G401 (cell line): ENCODE measurements around the gene RPL7A. TPM values are rescaled to one million over a fixed set of nuclear protein-coding genes. Genes with fewer than 3 reads are reported as not detected.
A peak's percentile ranks its signal among the peaks of the same experiment; 100 is the strongest.
"Not testable (repeated sequence)": the region's sequence is repeated elsewhere in the genome, so short reads cannot be mapped to it uniquely, and the experiment has no call there.

ENCODE experiments used
- DNase-seq: peaks from one replicate; pipeline ENCODE4 v3.0.0-alpha.2; 2015; ENCODE audit warnings: low spot score
- in situ Hi-C: cut with HindIII; loops from 2 replicates; pipeline ENCODE4 v1.10.0; 2016; ENCODE audit warnings: low sequenced_read_pairs, mixed read lengths
- total RNA-seq: library from RNA; depleted of rRNA; stranded (reverse); fragments of >200 nt; shearing (Covaris generic); gene quantifications from 2 replicates; pipeline ENCODE4 v1.2.3, GENCODE V29; 2014

RPL7A gene
- total RNA-seq, 1 experiment from 2014 or later = 3,218 TPM

- in situ Hi-C loops = loop anchor here (5.0 kb wide), 1 partner anchor 39 kb away; the partner anchor contains the start of gene REXO4
- DNase-seq = no peak
Measured at GRCh38 chr9:133378408-133378962, 30.5 kb downstream of the RPL7A start.

DNA sequence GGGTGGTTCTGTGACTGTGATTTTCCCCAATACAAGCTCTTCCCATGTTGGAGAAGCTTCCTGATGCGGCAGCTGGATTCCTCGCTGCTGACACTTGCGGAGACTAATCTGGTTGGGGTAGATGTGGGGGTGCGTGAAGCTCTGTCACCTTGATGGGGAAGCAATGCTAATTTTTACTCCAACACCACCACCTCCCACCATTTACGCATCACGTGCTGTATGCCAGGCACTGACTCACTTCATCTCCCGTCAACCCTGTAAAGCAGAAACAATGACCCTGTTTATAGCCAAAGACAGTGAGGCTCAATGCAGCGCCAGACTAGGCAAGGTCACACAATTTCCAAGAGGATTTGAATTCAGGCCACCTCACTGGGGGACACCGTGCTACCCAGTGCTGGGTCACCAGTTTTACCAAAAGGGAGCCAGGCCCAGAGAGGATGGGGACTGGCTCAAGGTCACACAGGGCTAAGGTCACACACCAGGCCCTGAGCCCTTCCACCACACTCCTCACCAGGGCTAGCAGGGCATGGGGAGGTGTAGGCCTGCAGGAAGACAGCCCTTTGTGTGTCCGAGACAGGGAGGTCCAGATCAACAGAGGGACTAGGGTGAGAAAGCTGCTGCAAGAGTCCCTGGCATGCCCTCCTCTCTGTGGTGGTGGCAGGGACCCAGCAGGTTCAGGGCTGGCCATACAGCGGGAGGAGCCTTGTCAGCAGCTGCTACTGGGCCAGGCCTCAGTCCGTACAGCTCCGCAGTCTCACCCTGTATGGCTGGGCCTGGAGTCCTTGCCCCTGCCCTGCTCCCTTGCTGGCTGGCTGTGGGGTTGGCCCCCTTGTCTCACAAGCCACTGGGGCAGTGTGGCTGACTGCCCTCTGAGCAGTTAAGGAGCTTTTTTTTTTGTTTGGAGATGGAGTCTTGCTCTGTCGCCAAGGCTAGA, 31.4 kb downstream of the RPL7A start:
- in situ Hi-C loops = loop anchor here (5.0 kb wide), 1 partner anchor 38 kb away; the partner anchor contains the start of gene REXO4
- DNase-seq = no peak

GRCh38 chr9:133380734-133381133, 32.7 kb downstream of the RPL7A start:
- in situ Hi-C loops = no loop called here
- no peak for DNase-seq

- in situ Hi-C loops = no loop called here
Measured at GRCh38 chr9:133382507-133383141, 34.6 kb downstream of the RPL7A start.

DNA sequence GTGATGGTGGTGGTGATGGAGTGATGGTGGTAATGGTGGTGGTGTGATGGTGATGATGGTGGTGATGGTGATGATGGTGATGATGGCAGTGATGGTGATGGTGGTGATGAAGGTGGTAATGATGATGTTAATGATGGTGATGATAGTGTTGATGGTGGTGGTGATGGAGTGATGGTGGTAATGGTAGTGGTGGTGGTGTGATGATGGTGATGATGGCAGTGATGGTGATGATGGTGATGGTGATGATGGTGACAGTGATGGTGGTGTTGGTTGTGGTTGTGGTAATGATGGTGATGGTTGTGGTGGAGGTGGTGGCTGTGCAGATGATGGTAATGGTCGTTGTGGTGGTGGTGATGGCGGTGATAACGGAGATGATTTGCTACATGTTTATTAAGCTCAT, 35.4 kb downstream of the RPL7A start:
- no peak for DNase-seq
- in situ Hi-C loops = no loop called here

More at GRCh38 chr9:133382507-133383141, 34.6 kb downstream of the RPL7A start:
- no peak for DNase-seq

GRCh38 chr9:133384736-133385321, 36.8 kb downstream of the RPL7A start:
- DNase-seq = no peak
- in situ Hi-C loops = no loop called here

GRCh38 chr9:133385452-133385851, 37.4 kb downstream of the RPL7A start:
- no peak for DNase-seq
- in situ Hi-C loops = no loop called here

- no peak for DNase-seq
- in situ Hi-C loops = no loop called here
Measured at GRCh38 chr9:133386338-133386737, 38.3 kb downstream of the RPL7A start.

DNA sequence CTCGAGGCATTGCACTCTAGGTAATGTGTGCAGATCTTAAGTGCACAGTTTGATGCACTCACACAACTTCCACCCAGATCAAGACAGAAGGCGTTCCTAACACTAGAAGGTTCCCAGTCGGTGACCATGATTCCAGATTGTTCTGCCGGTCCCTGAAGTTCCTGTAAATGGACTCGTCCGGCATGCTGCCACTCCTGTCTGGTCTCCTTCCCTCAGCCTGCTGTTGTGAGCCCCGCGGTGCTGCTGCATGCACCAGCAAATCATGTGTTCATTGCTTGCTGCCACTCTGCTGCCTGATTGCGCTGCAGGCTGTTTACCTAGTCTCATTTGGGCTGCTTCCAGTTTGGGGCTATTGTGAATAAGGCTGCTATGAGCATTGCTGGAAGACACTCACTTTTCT, 39.7 kb downstream of the RPL7A start:
- in situ Hi-C loops = no loop called here
- DNase-seq = no peak

GRCh38 chr9:133389025-133389557, 41.1 kb downstream of the RPL7A start:
- in situ Hi-C loops = no loop called here
- no peak for DNase-seq

DNA sequence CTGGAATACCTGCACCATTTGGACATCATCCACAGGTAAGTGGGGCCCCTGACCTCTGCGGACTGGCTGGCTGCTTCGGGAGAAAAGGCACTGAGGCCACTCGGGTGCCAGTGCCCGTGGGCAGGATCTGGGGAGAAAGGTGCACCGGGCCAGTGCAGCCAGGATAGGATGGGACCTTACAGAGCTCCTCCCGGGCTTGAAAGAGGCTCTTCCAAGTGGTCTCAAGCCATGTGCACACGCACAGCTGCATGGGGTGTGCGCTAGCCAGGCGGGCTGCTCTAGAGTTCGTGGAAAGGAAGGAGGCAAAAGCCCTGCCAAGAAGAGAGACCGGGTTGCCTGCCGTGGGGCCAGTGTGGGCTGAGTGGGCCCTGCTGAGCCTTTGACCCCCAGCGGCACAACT, 41.5 kb downstream of the RPL7A start:
- in situ Hi-C loops = no loop called here
- DNase-seq = no peak

DNA sequence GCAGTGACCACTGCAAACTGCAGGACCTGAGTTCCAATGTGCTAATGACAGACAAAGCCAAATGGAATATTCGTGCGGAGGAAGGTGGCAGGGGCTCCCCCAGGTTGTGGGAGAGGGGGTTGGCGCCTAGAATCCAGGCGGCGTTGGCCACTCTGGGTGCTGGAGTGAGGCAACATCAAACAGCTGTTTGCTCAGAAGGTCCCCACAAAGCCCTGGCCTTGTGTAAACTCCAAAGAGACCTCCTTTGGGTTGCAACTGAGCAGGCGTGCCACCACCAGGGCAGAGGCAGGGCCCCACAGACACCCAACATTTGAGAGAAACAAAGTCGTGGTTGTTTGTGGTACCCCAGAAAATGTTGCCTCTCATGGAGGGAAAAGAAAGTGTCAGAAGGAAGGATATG, 42.7 kb downstream of the RPL7A start:
- in situ Hi-C loops = no loop called here
- DNase-seq = no peak

- DNase-seq, in situ Hi-C loops: not testable (repeated sequence)
Measured at GRCh38 chr9:133391449-133391848, 43.4 kb downstream of the RPL7A start.

DNA sequence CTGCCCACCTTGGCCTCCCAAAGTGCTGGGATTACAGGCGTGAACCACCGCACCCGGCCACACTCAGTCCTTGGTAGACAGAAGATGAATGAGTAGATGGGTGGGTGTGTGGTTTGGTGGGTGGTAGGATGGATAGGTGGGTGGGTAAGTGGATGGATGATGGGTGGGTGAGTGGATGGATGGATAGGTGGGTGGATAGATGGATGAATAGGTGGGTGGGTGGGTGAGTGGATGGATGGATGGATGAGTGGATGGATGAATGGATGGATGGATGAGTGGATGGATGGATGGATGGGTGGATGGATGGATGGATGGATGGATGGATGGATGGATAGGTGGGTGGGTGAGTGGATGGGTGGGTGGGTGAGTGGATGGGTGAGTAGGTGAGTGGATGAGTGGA, 44.3 kb downstream of the RPL7A start:
- DNase-seq, in situ Hi-C loops: not testable (repeated sequence)

- DNase-seq = no peak
- in situ Hi-C loops = no loop called here
Measured at GRCh38 chr9:133393399-133393798, 45.4 kb downstream of the RPL7A start.

DNA sequence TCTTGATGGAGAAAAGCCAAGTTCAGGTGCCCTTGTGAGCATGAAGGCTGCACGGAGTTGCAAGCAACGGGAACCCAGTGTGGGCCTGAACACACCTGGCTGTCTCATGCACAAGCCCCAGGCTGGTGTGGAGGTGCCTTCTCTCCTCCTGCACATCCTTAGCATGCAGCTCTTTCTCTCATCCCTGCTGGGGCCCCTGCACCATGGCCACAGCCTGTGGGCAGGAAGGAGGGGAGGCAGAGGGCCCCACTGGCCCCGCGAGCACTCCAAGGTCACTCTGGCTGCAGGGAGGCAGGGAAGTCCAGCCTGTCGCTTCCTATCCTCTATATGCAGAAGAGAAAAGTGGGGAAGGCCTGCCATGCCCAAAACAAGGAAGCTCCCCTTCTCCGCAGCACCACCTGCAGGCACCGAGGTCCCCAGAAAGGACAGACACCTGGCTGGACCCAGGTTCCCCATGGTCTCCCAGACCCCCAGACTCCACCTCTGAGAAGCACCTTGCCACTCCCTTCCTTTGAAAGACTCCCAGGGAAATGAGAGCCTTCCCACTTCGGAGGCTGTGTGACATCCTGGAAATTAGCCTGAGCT, 46.8 kb downstream of the RPL7A start:
- in situ Hi-C loops = no loop called here
- no peak for DNase-seq

DNA sequence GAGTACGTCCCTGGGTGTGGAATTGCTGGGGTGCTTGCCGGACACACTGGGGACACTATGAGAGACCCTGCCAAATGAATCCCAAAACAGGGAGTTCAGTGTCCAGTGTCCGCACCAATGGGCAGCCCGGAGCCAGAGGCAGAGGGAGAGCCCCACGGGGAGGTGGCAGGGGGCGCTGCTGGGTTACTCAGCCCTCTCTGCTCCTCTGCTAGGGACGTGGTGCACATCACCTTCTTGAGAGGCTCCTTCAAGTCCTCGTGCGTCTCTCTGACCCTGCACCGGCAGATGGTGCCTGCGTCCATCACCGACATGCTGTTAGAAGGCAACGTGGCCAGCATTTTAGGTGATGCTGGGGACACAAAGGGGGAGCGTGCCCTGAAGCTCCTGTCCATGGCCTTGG, 48.9 kb downstream of the RPL7A start:
- peak; percentile 26 for DNase-seq
- in situ Hi-C loops = no loop called here

DNA sequence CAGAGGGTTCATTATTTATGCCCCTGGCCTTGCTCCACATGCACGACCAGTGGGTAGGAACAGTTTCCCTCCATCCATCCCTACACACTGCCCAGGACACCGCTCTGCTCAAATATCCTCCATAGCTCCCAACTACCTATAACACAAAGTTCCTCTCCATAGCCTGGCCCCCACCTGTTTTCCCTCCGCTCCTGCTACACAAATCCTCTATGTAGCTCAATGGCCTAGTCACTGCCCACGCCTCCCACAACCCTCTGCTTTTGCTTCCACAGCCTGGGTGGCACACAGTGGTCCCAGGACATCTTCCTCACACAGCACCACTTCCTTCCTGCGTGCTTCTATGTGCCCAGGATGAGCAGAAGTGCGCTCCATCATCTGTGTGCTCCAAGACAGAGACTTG, 49.4 kb downstream of the RPL7A start:
- DNase-seq = no peak
- in situ Hi-C loops = no loop called here

- in situ Hi-C loops = no loop called here
- DNase-seq = no peak
Measured at GRCh38 chr9:133397895-133398294, 49.9 kb downstream of the RPL7A start.
